Measurements from ENCODE around the gene MYO10.

- no peak for TF ChIP-seq POLR2AphosphoS5 (IDR thresholded peaks at IDR 0.05)
- TF ChIP-seq CTCF (IDR thresholded peaks at IDR 0.05): no peak
These were observed 148.8 kb downstream of the MYO10 start for GRCh38 chr5:16787278-16787677.

All from upper lobe of left lung (tissue), 4 donors.